HG03095 (cell line): Measurements from ENCODE around the gene KRTAP19-3.
"Not testable (repeated sequence)": the region's sequence is repeated elsewhere in the genome, so short reads cannot be mapped to it uniquely, and the experiment has no call there.

ENCODE experiments used
- ATAC-seq: cut with Tn5 transposase; IDR thresholded peaks from one replicate; pipeline ENCODE4 v1.9.1; 2021; ENCODE audit warnings: moderate library complexity; ENCODE audit not compliant: unreplicated experiment

Gene KRTAP19-3

GRCh38 chr21:30491963-30492428 is at the start of gene KRTAP19-3:
Gene KRTAP19-3 (minus strand): TSS chr21:30492013. CDS start chr21:30491957, 56 bp downstream.
- ATAC-seq, result no peak

- no peak for ATAC-seq
Observed at GRCh38 chr21:30518876-30519275, 27.1 kb upstream of the KRTAP19-3 start.

GRCh38 chr21:30515681-30516080 is 23.9 kb upstream of the KRTAP19-3 start:
- no peak for ATAC-seq

GRCh38 chr21:30505621-30506205 is 13.9 kb upstream of the KRTAP19-3 start:
- not testable (repeated sequence) for ATAC-seq

- ATAC-seq, result no peak
Observed at GRCh38 chr21:30502041-30502440, 10.2 kb upstream of the KRTAP19-3 start, which contains the start of gene KRTAP19-5. Gene KRTAP19-5 (minus strand): TSS chr21:30502141. CDS start chr21:30502090, 51 bp downstream.

- ATAC-seq, result no peak
Observed at GRCh38 chr21:30497065-30497464, 5.3 kb upstream of the KRTAP19-3 start, which contains the start of gene KRTAP19-4. Gene KRTAP19-4 (minus strand): TSS chr21:30497165. CDS start chr21:30497110, 55 bp downstream.

GRCh38 chr21:30487336-30487735 is 4.5 kb downstream of the KRTAP19-3 start, which contains the start of gene KRTAP19-2:
Gene KRTAP19-2 (minus strand): TSS chr21:30487436. CDS start chr21:30487348, 88 bp downstream.
- ATAC-seq, result no peak

GRCh38 chr21:30486180-30486579 is 5.6 kb downstream of the KRTAP19-3 start:
- no peak for ATAC-seq

- ATAC-seq, result no peak
Observed at GRCh38 chr21:30482130-30482529, 9.7 kb downstream of the KRTAP19-3 start.

GRCh38 chr21:30480145-30480544 is 11.7 kb downstream of the KRTAP19-3 start, which contains the start of gene KRTAP19-1:
Gene KRTAP19-1 (minus strand): TSS chr21:30480367. CDS start chr21:30480317, 50 bp downstream.
- ATAC-seq, result no peak

GRCh38 chr21:30479259-30479658 is 12.6 kb downstream of the KRTAP19-3 start:
- ATAC-seq, result no peak

- ATAC-seq, result no peak
Observed at GRCh38 chr21:30478004-30478403, 13.8 kb downstream of the KRTAP19-3 start.

GRCh38 chr21:30468900-30469714 is 22.7 kb downstream of the KRTAP19-3 start:
- no peak for ATAC-seq

GRCh38 chr21:30463713-30464112 is 28.1 kb downstream of the KRTAP19-3 start:
- no peak for ATAC-seq

- ATAC-seq, result no peak
Observed at GRCh38 chr21:30448514-30448913, 43.3 kb downstream of the KRTAP19-3 start.

GRCh38 chr21:30447056-30447455 is 44.8 kb downstream of the KRTAP19-3 start:
- ATAC-seq, result no peak

GRCh38 chr21:30444204-30444603 is 47.6 kb downstream of the KRTAP19-3 start:
- no peak for ATAC-seq

- no peak for ATAC-seq
Observed at GRCh38 chr21:30443226-30443625, 48.6 kb downstream of the KRTAP19-3 start.
